HG03342 (cell line): ENCODE data around the gene ANLN.
A peak's percentile ranks its signal among the peaks of the same experiment; 100 is the strongest.
"Not testable (repeated sequence)": the region's sequence is repeated elsewhere in the genome, so short reads cannot be mapped to it uniquely, and the experiment has no call there.

Source experiments
- ATAC-seq: cut with Tn5 transposase; IDR thresholded peaks from one replicate; pipeline ENCODE4 v1.9.1; 2021; ENCODE audit warnings: mild to moderate bottlenecking, moderate library complexity; ENCODE audit not compliant: unreplicated experiment

The ANLN gene

GRCh38 chr7:36372156-36372555, 17.5 kb upstream of the ANLN start:
- ATAC-seq: no peak

DNA sequence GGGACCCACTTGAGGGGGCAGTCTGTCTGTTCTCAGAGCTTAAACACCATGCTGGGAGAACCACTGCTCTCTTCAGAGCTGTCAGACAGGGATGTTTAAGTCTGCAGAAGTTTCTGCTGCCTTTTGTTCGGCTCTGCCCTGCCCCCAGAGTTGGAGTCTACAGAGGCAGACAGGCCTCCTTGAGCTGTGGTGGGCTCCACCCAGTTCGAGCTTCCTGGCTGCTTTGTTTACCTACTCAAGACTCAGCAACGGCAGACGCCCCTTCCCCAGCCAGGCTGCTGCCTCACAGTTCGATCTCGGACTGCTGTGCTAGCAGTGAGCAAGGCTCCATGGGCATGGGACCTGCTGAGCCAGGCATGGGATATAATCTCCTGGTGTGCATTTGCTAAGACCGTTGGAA, 11.1 kb upstream of the ANLN start:
- not testable (repeated sequence) for ATAC-seq

DNA sequence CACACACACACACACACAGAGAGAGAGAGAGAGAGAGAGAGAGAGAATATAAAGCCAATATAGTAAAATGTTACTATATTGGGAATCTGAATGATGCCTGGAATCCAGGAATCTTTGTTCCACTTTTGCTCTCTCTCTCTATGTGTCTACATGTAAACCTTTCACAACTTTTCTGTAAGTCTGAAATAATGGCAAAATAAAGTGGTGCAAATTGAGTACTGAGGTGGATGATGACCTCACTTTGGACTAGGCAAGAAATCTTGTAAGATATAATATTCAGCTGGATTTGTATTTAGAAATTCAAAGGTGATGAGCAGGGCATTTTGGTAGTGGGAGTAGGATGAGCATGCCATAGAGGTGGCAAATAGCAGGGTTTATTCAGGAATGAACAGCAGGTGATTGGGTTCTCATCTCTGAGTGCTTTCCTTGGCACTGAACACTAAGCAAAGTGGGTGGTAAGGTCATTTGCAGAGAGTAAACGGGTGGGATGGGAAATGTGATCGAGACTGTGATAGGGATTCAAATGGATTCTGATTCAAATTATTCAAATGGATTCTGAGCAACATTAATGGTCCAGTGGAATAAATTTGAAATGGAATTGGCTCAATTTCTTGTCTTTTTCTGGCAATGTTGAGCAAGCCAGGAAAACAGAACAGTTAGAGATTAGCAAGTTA, 9.7 kb upstream of the ANLN start:
- ATAC-seq: no peak

DNA sequence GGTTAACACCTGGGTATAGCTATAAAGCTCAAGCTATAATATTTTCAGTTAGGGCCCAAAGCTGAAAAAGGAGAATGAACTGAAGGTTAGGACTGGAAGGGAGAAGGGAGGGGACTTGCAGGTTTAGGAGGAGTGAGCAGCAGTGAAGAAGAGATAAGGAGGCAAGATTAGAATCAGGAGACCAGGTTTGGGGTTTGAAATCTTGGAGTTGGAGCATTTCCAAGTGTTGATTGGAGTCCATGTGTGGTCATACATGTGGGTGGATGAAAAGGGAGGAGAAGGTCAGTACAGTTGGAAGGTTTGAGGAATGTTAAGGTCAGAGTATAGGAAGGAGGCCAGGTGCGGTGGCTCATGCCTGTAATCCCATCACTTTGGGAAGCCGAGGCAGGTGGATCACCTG, 8.6 kb upstream of the ANLN start:
- ATAC-seq: no peak

- not testable (repeated sequence) for ATAC-seq
Observed at GRCh38 chr7:36383284-36383683, 6.4 kb upstream of the ANLN start.

GRCh38 chr7:36385646-36386045, 4.0 kb upstream of the ANLN start:
- not testable (repeated sequence) for ATAC-seq

DNA sequence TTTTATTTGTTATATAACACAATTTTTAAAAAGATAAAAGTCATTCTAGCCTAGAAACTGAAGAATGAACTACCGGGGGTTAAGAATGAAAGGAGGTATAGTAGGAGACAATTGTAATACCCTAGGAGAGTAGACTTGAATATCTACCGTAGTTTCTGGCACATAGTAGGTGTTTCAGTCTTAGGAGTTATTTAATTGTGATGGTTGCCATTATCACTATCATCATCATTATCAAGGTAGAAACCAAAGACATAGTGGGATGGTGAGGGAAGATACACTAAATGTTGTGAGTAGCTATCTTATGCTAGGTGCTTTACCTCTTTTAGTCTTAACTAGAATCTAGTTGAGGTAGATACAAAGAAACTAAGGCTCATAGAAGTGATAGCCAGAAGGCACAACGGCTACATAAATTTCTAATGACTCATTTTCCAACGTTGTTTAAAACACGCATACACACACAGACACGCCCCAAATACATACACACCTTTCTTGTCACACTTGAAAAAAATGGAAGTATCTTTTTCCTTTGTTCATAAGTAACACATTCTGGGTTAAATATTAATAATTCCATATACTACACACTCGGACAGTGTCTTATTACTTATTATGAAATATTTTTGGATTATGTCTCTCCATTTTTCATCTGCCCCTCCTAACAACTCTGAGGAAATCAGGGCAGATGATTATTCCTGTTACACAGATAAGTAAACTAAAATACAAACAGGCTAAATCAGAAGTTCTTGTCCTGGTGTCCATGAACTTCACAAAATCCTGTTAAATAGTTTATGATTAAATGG, 2.0 kb upstream of the ANLN start:
- ATAC-seq: no peak

GRCh38 chr7:36388423-36388822, 1.2 kb upstream of the ANLN start:
- no peak for ATAC-seq

DNA sequence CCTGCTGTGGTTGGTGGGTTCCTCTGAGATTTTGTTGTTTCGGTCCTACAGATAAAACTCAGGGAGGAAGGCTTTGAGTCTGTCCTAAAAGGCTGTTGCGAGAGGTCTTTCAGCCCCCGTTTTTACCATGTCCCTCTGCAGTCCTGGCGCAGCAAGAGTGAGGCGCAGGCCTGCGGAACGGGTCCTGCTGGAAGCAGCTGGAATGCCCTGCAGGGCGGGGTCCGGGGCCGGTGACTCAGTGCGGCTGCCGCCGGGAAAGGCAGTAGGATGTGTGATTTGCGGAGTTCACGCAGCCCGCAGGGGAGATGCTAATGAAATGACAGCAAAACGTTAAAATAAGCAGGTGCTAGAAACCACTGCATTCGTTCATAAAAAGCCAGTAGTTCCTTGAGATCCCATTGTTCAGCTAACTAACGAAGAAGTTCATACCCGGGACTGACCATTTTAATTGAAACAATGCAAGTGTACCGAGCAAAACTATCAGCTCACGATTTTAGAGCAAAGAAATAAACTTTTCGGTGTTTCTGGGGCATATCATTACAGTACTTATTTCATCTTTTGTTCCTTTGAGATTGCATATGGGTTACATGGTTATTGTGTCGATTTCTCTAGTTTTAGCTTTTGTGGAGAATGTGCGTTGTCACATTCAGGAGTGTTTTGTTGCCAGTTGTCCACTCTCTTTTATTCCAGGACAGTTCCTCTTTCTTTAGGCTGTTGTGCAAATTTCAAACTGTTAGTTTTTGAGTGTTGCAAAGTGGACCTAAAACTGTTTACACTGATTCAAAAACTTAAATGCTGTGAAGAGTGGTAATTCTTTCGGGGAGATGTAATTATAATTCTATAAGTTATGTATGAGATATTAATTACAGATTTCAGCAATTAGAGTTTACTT, 783 bp downstream of the ANLN start:
- ATAC-seq: peak; percentile 18

DNA sequence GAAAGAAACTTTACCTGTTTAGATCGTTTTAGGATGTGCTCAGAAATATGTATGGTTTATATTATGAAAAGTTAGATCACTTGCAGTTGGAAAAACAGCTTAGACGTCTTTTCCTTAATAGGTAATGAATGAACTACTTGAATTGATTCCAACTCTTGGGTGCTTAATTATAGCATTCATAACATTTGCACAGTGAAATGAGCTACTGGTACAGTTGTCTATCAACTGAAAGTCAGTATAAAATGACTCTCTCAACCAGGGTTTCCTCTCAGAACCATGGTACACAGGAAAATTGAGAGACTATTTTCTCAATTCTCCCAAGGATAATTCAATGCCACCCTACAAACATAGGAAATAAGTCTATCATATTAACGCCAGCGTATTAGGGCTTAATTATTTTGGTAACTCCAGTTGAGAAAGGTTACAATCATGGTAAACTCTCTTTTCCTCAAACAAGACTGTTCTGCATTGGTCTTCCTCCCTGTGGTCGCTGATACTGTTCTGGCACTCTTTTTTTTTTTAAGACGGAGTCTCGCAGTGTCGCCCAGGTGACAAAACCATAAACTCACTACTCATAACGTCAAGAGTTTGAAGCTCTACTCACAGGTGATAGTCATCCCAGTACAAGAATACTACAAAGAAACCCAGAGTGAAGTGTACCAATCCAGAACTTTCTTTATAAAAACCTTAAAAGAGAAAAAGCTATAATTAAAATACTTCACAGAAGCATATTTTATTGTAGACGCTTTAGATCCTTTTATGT, 2.0 kb downstream of the ANLN start:
- ATAC-seq: peak; percentile 56

GRCh38 chr7:36393826-36394225, 4.2 kb downstream of the ANLN start:
- ATAC-seq: no peak

GRCh38 chr7:36395171-36395894, 5.7 kb downstream of the ANLN start:
- no peak for ATAC-seq

GRCh38 chr7:36396150-36396549, 6.5 kb downstream of the ANLN start:
- no peak for ATAC-seq

- no peak for ATAC-seq
Observed at GRCh38 chr7:36400036-36400435, 10.4 kb downstream of the ANLN start.

- ATAC-seq: no peak
Observed at GRCh38 chr7:36400606-36401005, 10.9 kb downstream of the ANLN start.

GRCh38 chr7:36403452-36403851, 13.8 kb downstream of the ANLN start:
- ATAC-seq: no peak

GRCh38 chr7:36404639-36405408, 15.2 kb downstream of the ANLN start:
- no peak for ATAC-seq

- no peak for ATAC-seq
Observed at GRCh38 chr7:36405409-36405803, 15.7 kb downstream of the ANLN start.

DNA sequence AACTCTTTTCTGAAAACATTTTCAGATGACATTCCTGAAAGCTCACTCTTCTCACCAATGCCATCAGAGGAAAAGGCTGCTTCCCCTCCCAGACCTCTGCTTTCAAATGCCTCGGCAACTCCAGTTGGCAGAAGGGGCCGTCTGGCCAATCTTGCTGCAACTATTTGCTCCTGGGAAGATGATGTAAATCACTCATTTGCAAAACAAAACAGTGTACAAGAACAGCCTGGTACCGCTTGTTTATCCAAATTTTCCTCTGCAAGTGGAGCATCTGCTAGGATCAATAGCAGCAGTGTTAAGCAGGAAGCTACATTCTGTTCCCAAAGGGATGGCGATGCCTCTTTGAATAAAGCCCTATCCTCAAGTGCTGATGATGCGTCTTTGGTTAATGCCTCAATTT, 16.5 kb downstream of the ANLN start:
- ATAC-seq: no peak
